HL-60/S4 treated with retinoic acid at 250 ng/mL for 4 days and 3 days (cell line): ENCODE measurements around the gene TGFA.

Experiments
- in situ Hi-C: fragments of 300-500 bp; cut with MboI; formaldehyde crosslinking; loops from 2 replicates; pipeline ENCODE4 v1.7.0; 2022; ENCODE audit warnings: low sequenced_read_pairs

The TGFA gene

DNA sequence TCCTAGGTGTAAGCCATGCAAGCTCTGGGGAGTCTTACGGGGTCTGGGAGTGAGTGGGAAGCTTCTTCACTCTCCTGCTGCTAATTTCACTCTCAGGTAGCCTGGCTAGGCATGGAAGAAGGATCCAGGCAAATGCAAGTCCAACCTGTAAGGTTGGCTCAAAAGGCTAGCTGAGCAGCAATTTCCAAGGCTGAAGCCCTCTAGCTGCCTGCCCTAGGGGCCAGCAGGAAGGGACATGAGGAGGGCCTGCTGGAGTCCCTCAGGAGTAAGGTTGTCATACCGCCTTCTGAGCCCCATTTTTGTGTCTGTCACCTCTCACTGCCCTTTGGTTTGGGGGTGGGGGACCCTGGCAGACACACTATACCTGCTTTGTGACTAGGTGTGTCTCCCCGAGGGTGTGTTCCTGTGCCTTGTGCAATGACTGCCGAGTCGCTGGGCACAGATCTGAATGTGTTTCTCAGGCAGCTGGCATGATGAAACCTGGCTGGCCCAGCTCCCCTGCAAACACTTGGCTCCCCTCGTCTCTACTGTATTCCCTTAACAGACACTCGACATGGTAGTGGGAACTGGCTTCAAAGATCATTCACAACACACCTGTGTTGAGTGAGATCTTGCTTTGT, 127.8 kb downstream of the TGFA start:
- in situ Hi-C loops = no loop called here

DNA sequence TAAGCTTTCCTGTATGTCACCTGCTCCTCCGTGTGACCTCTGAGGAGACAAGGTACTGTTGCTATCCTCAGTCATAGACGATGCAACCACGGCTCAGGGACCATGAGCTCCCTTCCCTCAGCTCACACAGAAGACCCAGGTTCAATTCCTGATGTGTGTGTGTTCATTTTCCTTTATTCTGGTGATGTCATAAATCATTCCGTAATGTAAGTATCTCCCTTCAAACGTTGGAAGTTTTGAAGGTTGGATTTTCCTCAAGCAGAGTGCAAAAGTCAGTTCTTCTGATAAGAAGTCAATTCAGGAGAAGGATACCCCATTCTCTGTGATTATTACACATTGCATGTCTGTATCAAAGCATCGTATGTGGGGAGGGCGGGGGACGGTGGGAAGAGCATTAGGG, 132.9 kb downstream of the TGFA start:
- in situ Hi-C loops = no loop called here

DNA sequence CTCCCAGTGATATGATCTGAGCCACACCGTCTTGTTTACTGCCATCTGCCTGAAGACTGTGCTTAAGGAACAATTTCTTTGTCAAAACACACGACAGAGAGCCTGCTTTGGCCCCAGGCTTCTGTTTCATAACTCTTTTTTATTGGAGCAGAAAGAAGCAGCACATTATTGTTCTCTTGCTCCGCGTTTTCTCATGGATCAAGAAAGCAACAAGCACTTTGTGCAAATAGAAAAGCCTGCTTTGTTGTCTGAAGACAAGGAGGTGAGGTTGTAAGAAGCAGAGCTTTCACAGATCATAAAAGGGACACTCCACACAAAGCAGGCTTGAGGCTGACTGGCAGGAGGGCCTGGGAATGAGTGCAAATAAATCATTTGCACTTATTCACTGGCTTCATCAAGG, 133.5 kb downstream of the TGFA start:
- in situ Hi-C loops = no loop called here

DNA sequence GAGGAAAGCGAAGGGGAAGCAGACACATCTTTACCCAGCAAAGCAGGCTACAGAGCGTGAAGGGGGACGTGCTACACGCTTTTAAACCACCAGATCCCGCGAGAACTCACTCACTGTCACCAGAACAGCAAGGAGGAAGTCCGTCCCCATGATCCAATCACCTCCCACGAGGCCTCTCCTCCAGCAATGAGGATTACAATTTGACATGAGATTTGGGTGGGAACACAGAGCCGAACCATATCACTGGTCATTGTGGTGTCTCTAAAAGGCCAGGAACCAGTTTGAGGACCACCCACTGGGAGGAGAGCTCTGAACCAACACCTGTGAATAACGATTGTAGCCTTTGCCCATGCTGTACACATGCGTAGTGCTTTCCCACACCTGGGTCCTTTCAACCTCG, 135.1 kb downstream of the TGFA start:
- in situ Hi-C loops = no loop called here

DNA sequence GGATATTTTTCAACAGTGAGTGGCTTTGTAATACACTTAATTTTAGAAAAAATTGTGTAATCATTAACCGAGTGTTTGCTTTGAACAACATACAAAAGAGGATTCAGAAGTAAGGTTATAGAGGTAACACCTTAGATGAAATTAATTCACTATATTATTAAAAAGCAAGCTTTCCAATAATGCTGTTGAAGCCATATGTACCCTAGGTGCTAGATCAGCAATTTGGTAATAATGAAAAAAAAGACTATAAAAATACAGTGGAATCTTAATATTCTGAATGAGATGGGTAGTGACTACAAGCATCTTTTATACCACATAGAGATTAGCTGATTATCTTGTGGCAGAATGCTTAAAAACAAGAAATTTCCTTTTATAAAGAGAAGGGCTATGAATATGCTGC, 136.6 kb downstream of the TGFA start:
- in situ Hi-C loops = no loop called here

DNA sequence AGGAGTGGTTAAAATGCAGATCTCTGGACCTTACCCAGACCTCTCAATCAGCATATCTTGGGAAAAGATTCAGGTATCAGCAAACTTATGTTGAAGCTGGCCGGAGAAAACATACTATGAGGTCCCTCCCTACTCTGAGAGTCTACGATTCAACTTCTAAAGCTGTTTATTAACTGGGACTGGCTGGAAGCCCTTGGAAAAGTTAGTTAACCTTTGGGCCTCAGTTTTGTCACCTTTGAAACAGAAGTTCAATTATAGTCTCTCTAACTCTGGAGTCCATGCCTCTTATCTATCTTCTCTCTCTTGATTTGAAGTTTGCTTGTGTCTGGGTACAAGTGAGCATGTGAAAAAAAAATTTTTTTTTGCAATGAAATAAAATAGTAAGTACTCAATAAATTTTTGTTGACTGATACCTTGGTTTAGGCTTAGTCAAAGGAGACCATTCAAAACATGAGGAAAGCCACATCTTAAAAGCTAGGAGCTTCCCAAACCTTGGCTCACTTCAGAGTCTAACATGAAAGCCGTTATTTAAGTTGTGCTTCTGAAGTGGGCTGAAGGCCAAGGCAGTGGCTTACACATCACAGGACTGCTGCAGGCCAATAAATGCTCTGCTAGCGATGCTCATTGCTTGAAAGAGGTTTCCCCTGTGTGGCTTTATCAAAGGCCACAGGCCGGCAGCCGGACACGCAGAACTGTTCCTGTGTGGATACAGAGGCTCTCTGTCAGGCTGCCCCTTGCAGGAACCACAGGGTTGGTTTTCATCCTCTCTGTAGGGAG, 141.1 kb downstream of the TGFA start:
- in situ Hi-C loops = no loop called here

DNA sequence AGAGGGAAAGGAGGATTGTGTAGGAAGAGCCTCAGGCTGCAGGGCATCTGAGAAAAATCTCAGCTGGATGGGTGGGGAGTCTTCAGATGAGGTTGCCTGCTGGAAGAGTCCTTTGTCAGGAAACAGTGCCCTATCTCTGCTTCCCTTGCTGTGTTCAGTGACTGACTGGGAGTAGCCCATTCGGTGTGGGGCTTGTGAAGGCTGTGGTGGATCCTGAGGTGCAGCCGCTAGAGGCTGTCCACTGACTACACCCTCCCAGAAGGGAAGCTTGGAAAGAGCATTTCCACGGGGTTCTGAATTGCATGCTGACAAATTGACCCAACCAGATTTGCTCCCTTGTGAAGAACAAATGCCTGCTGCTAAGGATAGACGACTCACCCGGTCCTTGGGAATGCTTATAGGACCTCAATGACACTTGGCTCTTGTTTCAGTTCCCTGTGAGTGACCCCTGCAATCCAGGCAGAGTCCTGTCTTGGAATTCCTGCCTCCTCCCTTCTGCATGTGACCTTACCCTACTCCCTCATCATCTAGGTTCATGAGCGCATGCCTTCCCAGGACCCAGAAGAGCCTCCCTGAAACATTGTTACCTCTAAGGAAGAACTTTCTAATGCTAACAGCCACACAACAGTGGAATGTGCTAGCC, 142.0 kb downstream of the TGFA start:
- in situ Hi-C loops = no loop called here

DNA sequence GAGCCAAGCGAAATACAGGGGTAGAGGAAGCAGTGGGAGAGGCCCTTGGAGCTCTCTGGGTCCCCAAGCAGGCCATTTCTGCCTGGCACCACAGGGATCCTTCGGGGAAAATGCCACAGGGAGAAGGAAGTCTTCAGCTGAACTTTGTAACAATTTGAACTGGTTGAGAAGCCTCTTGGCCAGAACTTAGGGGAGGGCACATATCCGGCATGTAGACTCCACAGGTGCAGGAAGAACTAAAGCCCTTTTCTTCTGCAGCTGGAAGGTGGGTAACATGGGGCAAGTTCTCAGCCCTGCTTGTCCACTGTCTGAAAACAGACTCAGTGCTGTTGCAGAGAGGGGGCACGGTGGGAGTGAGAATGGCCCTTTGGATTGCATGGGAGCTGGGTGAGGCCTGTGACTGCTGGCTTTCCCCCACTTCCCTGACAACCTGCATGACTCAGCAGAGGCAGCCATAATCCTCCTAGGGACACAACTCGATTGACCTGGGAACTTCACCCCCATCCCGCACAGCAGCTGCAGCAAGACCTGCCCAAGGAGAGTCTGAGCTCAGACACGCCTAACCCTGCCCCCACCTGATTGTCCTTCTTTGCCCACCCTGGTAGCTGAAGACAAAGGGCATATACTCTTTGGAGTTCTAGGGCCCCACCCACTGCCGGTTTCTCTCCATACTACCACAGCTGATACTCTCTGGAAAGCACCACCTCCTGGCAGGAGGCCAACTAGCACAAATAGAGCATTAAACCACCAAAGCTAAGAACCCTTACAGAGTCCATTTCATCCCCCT, 150.2 kb downstream of the TGFA start:
- in situ Hi-C loops = no loop called here

DNA sequence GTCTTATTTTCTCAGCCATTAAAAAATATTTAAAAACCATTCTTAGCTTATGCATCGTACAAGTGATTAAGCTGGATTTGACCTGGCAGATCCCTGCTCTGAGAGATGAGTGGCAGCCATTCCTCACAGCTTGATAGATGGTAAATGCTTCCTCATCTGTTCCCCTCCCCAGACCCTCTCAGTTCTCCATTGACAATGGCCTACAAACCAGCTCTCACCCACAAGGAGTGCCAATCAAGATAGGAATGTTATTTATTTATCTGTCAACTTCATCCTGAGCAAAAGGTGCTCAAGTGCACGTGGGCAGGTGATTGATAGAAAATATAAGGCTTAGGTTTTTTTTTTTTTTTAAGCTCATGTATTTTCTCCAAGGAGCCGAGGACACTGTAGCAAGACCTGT, 153.1 kb downstream of the TGFA start:
- in situ Hi-C loops = no loop called here

DNA sequence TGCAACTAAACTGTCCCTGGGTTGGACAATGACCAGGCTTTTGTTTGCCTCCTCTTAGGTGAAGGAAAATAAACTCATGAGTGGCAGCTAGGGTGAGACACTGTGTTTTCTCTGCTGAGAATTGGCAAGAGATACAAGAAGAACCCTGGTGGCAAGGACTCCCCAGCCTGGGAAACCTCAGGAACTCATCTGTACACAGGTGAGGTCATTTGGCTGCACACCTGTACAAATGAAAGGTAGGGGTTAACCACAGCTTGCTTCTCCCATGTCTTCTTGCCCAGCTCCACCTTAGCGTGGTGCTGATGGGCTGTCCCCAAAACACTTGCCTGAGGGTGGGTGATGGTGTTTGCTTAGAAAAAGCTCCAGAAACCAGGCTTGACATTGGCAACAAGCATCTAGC, 154.6 kb downstream of the TGFA start:
- in situ Hi-C loops = no loop called here
